HEK293 (cell line): ENCODE measurements around the gene ANKRD33B.

Experiments used
- CTCF ChIA-PET: fragments of 350-600 bp; formaldehyde crosslinking; extraction: SDS; loops from one replicate; lab custom pipeline; 2021; ENCODE audit warnings: antibody characterized with exemption; lab: Yijun Ruan, JAX
- POLR2A ChIA-PET: fragments of 300-600 bp; formaldehyde crosslinking; extraction: SDS; loops from one replicate; lab custom pipeline; 2020; ENCODE audit warnings: antibody characterized with exemption, inconsistent platforms; lab: Yijun Ruan, JAX
- H3K27ac ChIP-seq: fragments of 200-500 bp; sonication (Bioruptor generic); 2 replicates; pipeline ENCODE4 v1.5.1; 2014; ENCODE audit warnings: low read depth, low read length, control low read depth, inconsistent platforms; ENCODE audit errors: extremely low read depth
- H3K36me3 ChIP-seq, 2 experiments: fragments of 200-500 bp in 1 of 2; sonication (Bioruptor generic) in 1 of 2; 1 replicate in 1 of 2; 2 replicates in 1 of 2; pipeline ENCODE4 v1.5.1; 2014 to 2017; ENCODE audit warnings: inconsistent platforms in 2 of 2, low read length in 2 of 2; ENCODE audit not compliant: control insufficient read depth in 2 of 2, insufficient read depth in 1 of 2
- H3K4me1 ChIP-seq: fragments of 200-500 bp; sonication (Bioruptor generic); 2 replicates; pipeline ENCODE4 v1.5.1; 2014; ENCODE audit warnings: mild to moderate bottlenecking, low read length, inconsistent platforms; ENCODE audit not compliant: control insufficient read depth, insufficient read depth
- H3K4me3 ChIP-seq: 2 replicates; pipeline ENCODE4 v1.5.1; 2011; ENCODE audit warnings: low read depth, mild to moderate bottlenecking, control low read depth, low read length, moderate library complexity
- H3K9me3 ChIP-seq: fragments of 200-500 bp; sonication (Bioruptor generic); 2 replicates; pipeline ENCODE4 v1.5.1; 2014; ENCODE audit warnings: low read depth, low read length, inconsistent platforms; ENCODE audit not compliant: control insufficient read depth, insufficient read depth
- EGR2 ChIP-seq: fragments of 450-650 bp; formaldehyde crosslinking; IDR thresholded peaks from 2 replicates; pipeline ENCODE4 v1.5.1; 2016; ENCODE audit warnings: low read depth, missing biosample characterization, missing genetic modification characterization
- KLF16 ChIP-seq: fragments of 450-650 bp; formaldehyde crosslinking; IDR thresholded peaks from 2 replicates; pipeline ENCODE4 v1.5.1; 2017; ENCODE audit warnings: missing biosample characterization, missing genetic modification characterization
- MYNN ChIP-seq: fragments of 450-650 bp; formaldehyde crosslinking; IDR thresholded peaks from 2 replicates; pipeline ENCODE4 v1.5.1; 2016; ENCODE audit warnings: missing biosample characterization, missing genetic modification characterization, borderline replicate concordance
- MZF1 ChIP-seq: fragments of 450-650 bp; formaldehyde crosslinking; IDR thresholded peaks from 2 replicates; pipeline ENCODE4 v1.5.1; 2017; ENCODE audit warnings: missing biosample characterization, missing genetic modification characterization, borderline replicate concordance
- PATZ1 ChIP-seq: fragments of 450-650 bp; formaldehyde crosslinking; IDR thresholded peaks from 2 replicates; pipeline ENCODE4 v1.5.1; 2016; ENCODE audit warnings: missing biosample characterization, missing genetic modification characterization
- PRDM2 ChIP-seq: fragments of 450-650 bp; formaldehyde crosslinking; IDR thresholded peaks from 2 replicates; pipeline ENCODE4 v1.5.1; 2016; ENCODE audit warnings: missing biosample characterization, missing genetic modification characterization, borderline replicate concordance
- PRDM6 ChIP-seq: fragments of 450-650 bp; formaldehyde crosslinking; IDR thresholded peaks from 2 replicates; pipeline ENCODE4 v1.5.1; 2017; ENCODE audit warnings: missing biosample characterization, missing genetic modification characterization
- ZBTB20 ChIP-seq: fragments of 450-650 bp; formaldehyde crosslinking; IDR thresholded peaks from 2 replicates; pipeline ENCODE4 v1.5.1; 2016; ENCODE audit warnings: missing biosample characterization, missing genetic modification characterization
- ZEB2 ChIP-seq: fragments of 450-650 bp; formaldehyde crosslinking; IDR thresholded peaks from 2 replicates; pipeline ENCODE4 v1.5.1; 2016; ENCODE audit warnings: missing biosample characterization, missing genetic modification characterization
- ZNF155 ChIP-seq: fragments of 450-650 bp; formaldehyde crosslinking; IDR thresholded peaks from 2 replicates; pipeline ENCODE4 v1.5.1; 2016; ENCODE audit warnings: missing biosample characterization, missing genetic modification characterization
- ZNF18 ChIP-seq: fragments of 450-650 bp; formaldehyde crosslinking; IDR thresholded peaks from 2 replicates; pipeline ENCODE4 v1.5.1; 2016; ENCODE audit warnings: missing biosample characterization, missing genetic modification characterization
- ZNF350 ChIP-seq: fragments of 450-650 bp; formaldehyde crosslinking; IDR thresholded peaks from 2 replicates; pipeline ENCODE4 v1.5.0; 2017; ENCODE audit warnings: missing biosample characterization, mild to moderate bottlenecking, missing genetic modification characterization
- ZNF510 ChIP-seq: fragments of 450-650 bp; formaldehyde crosslinking; IDR thresholded peaks from 2 replicates; pipeline ENCODE4 v1.5.1; 2018; ENCODE audit warnings: mild to moderate bottlenecking, missing genetic modification characterization, missing biosample characterization; ENCODE audit not compliant: insufficient replicate concordance
- ZNF518A ChIP-seq: fragments of 450-650 bp; formaldehyde crosslinking; conservative IDR thresholded peaks from 2 replicates; pipeline ENCODE4 v1.5.1; 2016; ENCODE audit warnings: low read depth, missing biosample characterization, missing genetic modification characterization
- ZNF654 ChIP-seq: fragments of 450-650 bp; formaldehyde crosslinking; IDR thresholded peaks from 2 replicates; pipeline ENCODE4 v1.5.1; 2016; ENCODE audit warnings: low read depth, missing biosample characterization, missing genetic modification characterization
- ZNF791 ChIP-seq: fragments of 450-650 bp; formaldehyde crosslinking; IDR thresholded peaks from 2 replicates; pipeline ENCODE4 v1.5.1; 2016; ENCODE audit warnings: missing biosample characterization, missing genetic modification characterization
- ZSCAN5A ChIP-seq: fragments of 450-650 bp; formaldehyde crosslinking; IDR thresholded peaks from 2 replicates; pipeline ENCODE4 v1.5.1; 2016; ENCODE audit warnings: missing biosample characterization, missing genetic modification characterization

ANKRD33B gene

GRCh38 chr5:10633271-10634049, 69.6 kb downstream of the ANKRD33B start:
- POLR2A ChIA-PET: interaction anchor here (0.7 kb wide), 1 partner anchor 157 kb away, joined by 5 read pairs; no protein-coding TSS in a partner anchor
- H3K9me3 ChIP-seq: no peaks in the 10 kb centered on the region
- TF ChIP-seq ZNF155 (tag by site-specific recombination) (no peak), ZNF510 (tag by site-specific recombination) (no peak), ZNF654 (tag by site-specific recombination) (no peak), ZEB2 (no peak), MYNN (tag by site-specific recombination) (no peak), ZNF518A (no peak), KLF16 (tag by site-specific recombination) (no peak), ZSCAN5A (tag by site-specific recombination) (no peak), PATZ1 (no peak), EGR2 (tag by site-specific recombination) (no peak), ZNF791 (no peak), PRDM2 (tag by site-specific recombination) (no peak), ZBTB20 (tag by site-specific recombination) (no peak), ZNF18 (tag by site-specific recombination) (no peak), ZNF350 (no peak), PRDM6 (tag by site-specific recombination) (no peak), MZF1 (tag by site-specific recombination) (no peak)
- H3K27ac ChIP-seq: no peak overlapping the region
- CTCF ChIA-PET: interaction anchor here (2.3 kb wide), 1 partner anchor 181 kb away, joined by 11 read pairs; no protein-coding TSS in a partner anchor
- no peaks in the 10 kb centered on the region for H3K4me1 ChIP-seq
- peaks cover 0 to 3% of the 10 kb centered on the region in 2 experiments; a peak in 1 of 3 replicates for H3K36me3 ChIP-seq
- no peak overlapping the region for H3K4me3 ChIP-seq
